ENCODE data around the gene FXYD1. TPM values are rescaled to one million over a fixed set of nuclear protein-coding genes. Genes with fewer than 3 reads are reported as not detected.

The FXYD1 gene
- total and polyA plus RNA-seq, 4 donors, result 18.7 to 146 (median 71.5) TPM

- Histone ChIP-seq H3K27ac (ENCODE audit: low read depth in 1 of 2, low read length in 2 of 2) (no peak overlapping the region), H3K36me3 (ENCODE audit: control insufficient read depth in 4 of 4, insufficient read depth in 3 of 4, low read depth in 1 of 4, low read length in 3 of 4) (no peaks in the 10 kb centered on the region), H3K4me3 (ENCODE audit: low read depth in 1 of 3, low read length in 3 of 3) (no peak overlapping the region), H3K9ac (ENCODE audit: low read depth in 1 of 2, low read length in 2 of 2) (no peak overlapping the region), H3K9me3 (ENCODE audit: control insufficient read depth in 4 of 4, low read length in 3 of 4) (no peaks in the 10 kb centered on the region), H3K4me1 (ENCODE audit: control insufficient read depth in 4 of 4, insufficient read depth in 4 of 4, low read length in 3 of 4) (peaks cover 5 to 20% (median 14%) of the 10 kb centered on the region in 4 donors), H3K27me3 (ENCODE audit: control insufficient read depth in 4 of 4, insufficient read depth in 4 of 4, low read length in 3 of 4) (no peaks in the 10 kb centered on the region)
- no peak for DNase-seq (ENCODE audit: low spot score)
- 55% methylated on average over 15 of the region's 15 CpGs for WGBS
- TF ChIP-seq NR2F2 (IDR thresholded peaks at IDR 0.05), result no peak
- TF ChIP-seq, protein P1, sequence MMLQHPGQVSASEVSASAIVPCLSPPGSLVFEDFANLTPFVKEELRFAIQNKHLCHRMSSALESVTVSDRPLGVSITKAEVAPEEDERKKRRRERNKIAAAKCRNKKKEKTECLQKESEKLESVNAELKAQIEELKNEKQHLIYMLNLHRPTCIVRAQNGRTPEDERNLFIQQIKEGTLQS (IDR thresholded peaks at IDR 0.05), result no peak
- TF ChIP-seq HNF4A (conservative IDR thresholded peaks at IDR 0.05), result no peak
Observed at GRCh38 chr19:35144600-35145436, 6.2 kb downstream of the FXYD1 start.

DNA sequence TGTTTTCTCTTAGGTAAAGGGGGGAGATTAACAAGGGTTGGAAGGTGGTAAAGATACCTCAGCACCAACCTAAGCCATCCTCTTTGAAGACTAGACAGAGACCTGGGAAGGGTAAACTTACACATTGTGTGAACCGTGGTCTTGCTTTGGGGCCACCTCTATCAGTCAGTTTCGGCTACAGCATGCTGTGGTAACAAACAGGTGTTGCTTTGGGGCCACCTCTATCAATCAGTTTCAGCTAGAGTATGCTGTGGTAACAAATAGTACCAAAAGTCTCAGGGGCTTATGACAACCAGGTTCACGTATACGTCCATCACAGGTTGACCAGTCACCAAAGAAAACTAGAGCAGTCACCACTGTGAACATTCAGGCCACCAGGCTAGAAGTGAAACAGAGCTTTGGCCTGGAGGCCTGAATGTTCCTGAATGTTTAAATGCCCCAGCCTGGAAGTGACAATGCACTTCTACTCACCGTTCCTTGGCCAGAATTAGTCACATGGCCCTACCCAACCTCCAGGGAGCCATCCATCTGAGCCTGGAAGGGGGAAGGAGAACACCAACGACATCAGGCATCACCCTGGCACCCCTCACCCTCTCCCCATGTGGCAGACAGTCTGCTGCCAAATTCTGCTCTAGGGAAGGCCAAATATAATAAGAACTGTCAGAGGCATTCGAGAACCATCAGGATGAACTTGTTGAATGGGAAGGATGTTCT is 8.3 kb downstream of the FXYD1 start:
- no peaks in the 10 kb centered on the region for H3K27me3 ChIP-seq (ENCODE audit: control insufficient read depth in 4 of 4, insufficient read depth in 4 of 4, low read length in 3 of 4)
- H3K27ac ChIP-seq (ENCODE audit: low read depth in 1 of 2, low read length in 2 of 2), result no peak overlapping the region
- DNase-seq (ENCODE audit: low spot score), result no peak
- no peaks in the 10 kb centered on the region for H3K36me3 ChIP-seq (ENCODE audit: control insufficient read depth in 4 of 4, insufficient read depth in 3 of 4, low read depth in 1 of 4, low read length in 3 of 4)
- WGBS, result 70% methylated on average over 7 of the region's 7 CpGs
- H3K9me3 ChIP-seq (ENCODE audit: control insufficient read depth in 4 of 4, low read length in 3 of 4), result no peaks in the 10 kb centered on the region
- no peak overlapping the region for H3K4me3 ChIP-seq (ENCODE audit: low read depth in 1 of 3, low read length in 3 of 3)
- TF ChIP-seq FOXA1 (IDR thresholded peaks at IDR 0.05) (no peak), FOXA2 (IDR thresholded peaks at IDR 0.05) (no peak), ZBTB33 (IDR thresholded peaks at IDR 0.05) (no peak), TAF1 (conservative IDR thresholded peaks at IDR 0.05) (no peak), RXRA (IDR thresholded peaks at IDR 0.05) (no peak), HNF4G (IDR thresholded peaks at IDR 0.05) (no peak), HNF4A (conservative IDR thresholded peaks at IDR 0.05) (no peak), SP1 (IDR thresholded peaks at IDR 0.05) (no peak), EGR1 (IDR thresholded peaks at IDR 0.05; ENCODE audit: low read depth in 2 of 2) (no peak), MAX (IDR thresholded peaks at IDR 0.05) (no peak), GABPA (IDR thresholded peaks at IDR 0.05 in 1 of 2, conservative IDR thresholded peaks at IDR 0.05 in 1 of 2) (no peak)
- TF ChIP-seq, protein P2, sequence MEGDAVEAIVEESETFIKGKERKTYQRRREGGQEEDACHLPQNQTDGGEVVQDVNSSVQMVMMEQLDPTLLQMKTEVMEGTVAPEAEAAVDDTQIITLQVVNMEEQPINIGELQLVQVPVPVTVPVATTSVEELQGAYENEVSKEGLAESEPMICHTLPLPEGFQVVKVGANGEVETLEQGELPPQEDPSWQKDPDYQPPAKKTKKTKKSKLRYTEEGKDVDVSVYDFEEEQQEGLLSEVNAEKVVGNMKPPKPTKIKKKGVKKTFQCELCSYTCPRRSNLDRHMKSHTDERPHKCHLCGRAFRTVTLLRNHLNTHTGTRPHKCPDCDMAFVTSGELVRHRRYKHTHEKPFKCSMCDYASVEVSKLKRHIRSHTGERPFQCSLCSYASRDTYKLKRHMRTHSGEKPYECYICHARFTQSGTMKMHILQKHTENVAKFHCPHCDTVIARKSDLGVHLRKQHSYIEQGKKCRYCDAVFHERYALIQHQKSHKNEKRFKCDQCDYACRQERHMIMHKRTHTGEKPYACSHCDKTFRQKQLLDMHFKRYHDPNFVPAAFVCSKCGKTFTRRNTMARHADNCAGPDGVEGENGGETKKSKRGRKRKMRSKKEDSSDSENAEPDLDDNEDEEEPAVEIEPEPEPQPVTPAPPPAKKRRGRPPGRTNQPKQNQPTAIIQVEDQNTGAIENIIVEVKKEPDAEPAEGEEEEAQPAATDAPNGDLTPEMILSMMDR (IDR thresholded peaks at IDR 0.05; ENCODE audit: low read depth, low read length, missing input control), result no peak
- TF ChIP-seq, protein P1 (IDR thresholded peaks at IDR 0.05), result no peak
- peaks cover 0 to 6% (median 2%) of the 10 kb centered on the region in 4 donors for H3K4me1 ChIP-seq (ENCODE audit: control insufficient read depth in 4 of 4, insufficient read depth in 4 of 4, low read length in 3 of 4)
- H3K9ac ChIP-seq (ENCODE audit: low read depth in 1 of 2, low read length in 2 of 2), result no peak overlapping the region
